GM18868 (cell line): Measurements from ENCODE around the gene HOXA7.

Experiments
- ATAC-seq: cut with Tn5 transposase; IDR thresholded peaks from one replicate; pipeline ENCODE4 v1.9.1; 2021; ENCODE audit warnings: mild to moderate bottlenecking, moderate library complexity; ENCODE audit not compliant: unreplicated experiment

HOXA7 gene

GRCh38 chr7:27110186-27111031 lies 46.1 kb downstream of the HOXA7 start:
- ATAC-seq: no peak

- no peak for ATAC-seq
Measured at GRCh38 chr7:27109466-27110185, 46.8 kb downstream of the HOXA7 start.

GRCh38 chr7:27108390-27109127 lies 47.9 kb downstream of the HOXA7 start:
- ATAC-seq: no peak

GRCh38 chr7:27107391-27108381 lies 48.8 kb downstream of the HOXA7 start:
- no peak for ATAC-seq

GRCh38 chr7:27106901-27107240 lies 49.6 kb downstream of the HOXA7 start:
- no peak for ATAC-seq

- no peak for ATAC-seq
Measured at GRCh38 chr7:27106181-27106900, 50.1 kb downstream of the HOXA7 start.

GRCh38 chr7:27105301-27106031 lies 51.0 kb downstream of the HOXA7 start:
- no peak for ATAC-seq

- ATAC-seq: no peak
Measured at GRCh38 chr7:27104341-27105058, 52.0 kb downstream of the HOXA7 start.
